Dedifferentiated amniotic fluid mesenchymal stem cell (primary cell): ENCODE results near the gene TMEM41B.
A peak's percentile ranks its signal among the peaks of the same experiment; 100 is the strongest.

ENCODE experiments used
- DNase-seq: peaks from one replicate; pipeline ENCODE4 v3.0.0-alpha.2; 2016; ENCODE audit errors: extremely low spot score

TMEM41B gene

DNA sequence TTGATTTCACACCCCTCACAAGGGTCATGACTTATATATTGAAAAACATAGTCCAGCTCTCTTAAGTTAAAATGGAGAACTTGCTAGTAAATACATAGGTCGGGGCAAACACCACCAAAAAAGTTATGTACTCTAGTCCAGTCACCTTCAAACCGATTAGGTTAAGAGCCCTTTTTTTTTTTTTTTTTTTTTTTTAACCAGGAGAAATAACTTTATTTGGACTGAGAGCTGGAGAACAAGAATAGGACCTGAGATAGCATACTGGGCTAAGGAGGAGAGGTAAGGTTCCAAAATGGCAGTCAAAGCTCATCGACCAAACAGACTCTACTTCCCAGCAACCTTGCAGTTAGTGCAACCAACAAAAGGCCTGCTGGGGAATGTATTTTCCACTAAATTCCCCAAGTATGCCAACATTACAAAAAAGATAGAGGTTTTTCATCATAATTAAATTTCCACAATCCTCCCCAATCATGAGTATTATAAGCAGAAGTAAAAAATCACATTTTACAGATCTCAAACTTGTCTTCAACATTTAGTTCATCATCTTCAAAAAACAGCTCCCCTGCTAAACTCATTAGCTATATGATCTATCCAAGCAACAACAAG, 3.8 kb downstream of the TMEM41B start:
- no peak for DNase-seq

DNA sequence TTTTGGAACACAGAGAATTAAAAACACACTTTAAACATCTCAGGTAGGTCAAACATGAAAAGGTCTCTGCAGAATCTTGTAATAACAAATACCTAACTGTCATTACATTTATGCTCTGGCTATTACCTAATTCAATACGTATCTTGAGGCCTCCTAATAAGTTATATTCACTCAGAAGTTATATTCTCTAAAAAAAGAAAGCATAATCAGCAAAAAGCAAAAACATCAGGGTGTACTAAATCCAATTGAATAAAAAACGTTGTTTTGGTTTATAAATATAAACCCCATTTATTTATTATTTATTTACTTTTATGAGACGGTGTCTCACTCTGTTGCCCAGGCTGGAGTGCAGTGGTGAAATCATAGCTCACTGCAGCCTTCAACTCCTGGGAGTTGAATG, 10.2 kb downstream of the TMEM41B start:
- DNase-seq: no peak

DNA sequence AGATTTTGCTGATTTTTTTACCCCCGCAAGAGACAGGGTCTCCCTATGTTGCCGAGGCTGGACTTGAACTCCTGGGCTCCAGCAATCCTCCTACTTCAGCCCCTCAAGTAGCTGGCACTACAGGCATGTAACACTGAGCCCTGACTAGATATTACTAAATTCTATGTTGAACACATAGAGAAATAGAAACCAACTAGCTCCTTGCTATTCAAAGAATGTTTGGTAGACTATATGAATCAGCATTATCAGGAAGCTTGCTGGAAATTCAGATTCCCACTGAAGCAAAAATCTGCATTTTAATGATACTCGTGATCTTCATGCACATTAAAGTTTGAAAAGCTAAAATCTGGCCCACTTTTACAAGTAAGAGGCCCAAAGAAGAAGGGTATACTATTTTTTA, 11.9 kb downstream of the TMEM41B start:
- peak; percentile 78 for DNase-seq

DNA sequence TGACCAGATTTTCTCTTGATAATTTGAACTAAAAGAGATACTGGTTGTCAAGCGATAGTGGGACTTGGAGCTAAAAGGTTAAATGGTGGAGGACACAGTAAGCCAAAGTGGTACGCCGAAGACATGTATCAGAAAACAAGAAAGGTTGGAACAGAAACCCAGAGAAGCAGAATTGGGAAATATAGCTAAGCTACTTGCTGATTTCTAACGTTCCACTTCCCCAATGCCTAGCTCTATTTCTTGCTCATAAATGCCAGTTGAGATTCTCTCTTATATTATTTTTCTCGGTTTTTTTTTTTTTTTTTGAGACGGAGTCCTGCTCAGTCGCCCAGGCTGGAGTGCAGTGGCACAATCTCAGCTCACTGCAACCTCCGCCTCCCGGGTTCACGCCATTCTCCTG, 12.7 kb downstream of the TMEM41B start:
- DNase-seq: no peak

DNA sequence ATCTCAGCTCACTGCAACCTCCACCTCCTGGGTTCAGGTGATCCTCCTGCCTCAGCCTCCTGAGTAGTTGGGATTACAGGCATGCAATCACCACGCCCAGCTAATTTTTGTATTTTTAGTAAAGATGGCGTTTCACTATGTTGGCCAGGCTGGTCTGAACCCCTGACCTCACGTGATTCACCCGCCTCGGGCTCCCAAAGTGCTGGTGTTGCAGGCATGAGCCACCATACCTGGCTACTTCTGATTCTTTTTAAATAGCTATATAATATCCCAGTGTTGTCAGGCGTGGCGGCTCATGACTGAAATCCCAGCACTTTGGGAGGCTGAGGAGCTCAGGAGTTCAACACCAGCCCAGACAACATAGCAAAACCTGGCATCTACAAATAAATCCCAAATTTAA, 20.7 kb downstream of the TMEM41B start:
- DNase-seq: no peak

DNA sequence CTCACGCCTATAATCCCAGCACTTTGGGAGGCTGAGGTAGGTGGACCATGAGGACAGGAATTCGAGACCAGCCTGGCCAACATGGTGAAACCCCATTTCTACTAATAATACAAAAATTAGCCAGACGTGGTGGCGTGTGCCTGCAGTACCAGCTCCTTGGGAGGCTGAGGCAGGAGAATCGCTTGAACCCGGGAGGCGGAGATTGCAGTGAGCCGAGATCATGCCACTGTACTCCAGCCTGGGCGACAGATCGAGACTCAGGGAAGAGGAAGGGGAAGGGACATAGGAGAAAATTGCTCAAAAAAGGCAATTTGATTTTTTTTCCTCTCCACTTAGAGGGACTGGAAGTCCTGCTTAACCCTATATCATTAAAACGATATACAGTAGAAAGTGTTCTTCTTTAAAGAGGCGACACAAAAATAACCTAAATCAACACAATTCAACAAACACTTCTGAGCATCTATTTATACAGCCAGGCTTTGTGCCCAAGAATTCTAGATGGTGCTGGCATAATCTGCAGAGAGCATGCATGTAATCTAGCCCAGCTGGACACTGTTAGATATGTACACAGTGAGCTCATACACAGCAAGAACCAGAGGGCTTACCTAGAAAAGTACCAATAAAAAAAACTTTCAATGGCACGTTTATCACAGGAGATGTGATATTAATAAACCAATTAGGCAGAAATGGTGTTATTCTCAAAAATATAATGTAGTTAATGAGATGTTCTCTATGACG, 28.4 kb downstream of the TMEM41B start:
- no peak for DNase-seq

DNA sequence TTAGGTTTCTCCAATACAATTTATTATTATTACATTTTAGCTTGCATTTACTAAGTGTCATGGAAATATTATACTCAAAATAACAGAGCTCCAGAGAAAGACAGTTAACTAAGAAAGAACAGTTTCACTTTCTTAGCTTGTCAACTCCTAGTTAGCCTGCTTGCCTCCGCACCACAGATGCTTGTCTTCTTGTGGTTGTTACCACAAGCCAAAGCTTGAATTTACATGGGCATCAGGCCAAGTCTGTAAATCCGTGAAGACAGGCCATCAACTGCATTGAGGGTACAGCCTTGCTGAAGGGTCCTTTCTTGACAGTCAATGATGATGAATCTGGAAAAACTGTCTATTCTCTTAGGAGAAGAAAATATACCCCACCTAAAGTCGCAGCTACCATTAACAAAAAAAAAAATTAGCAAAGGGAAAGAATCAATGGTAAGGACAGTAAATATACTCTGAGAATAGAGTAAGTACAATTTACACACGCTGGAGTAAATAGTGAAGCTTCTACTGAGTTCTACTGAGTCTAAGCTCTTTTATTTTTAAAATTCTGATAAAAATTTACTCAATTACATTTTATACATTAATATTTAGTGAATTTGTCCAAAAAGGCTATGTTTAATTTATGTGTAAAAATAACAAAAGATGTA, 33.6 kb downstream of the TMEM41B start:
- DNase-seq: no peak

DNA sequence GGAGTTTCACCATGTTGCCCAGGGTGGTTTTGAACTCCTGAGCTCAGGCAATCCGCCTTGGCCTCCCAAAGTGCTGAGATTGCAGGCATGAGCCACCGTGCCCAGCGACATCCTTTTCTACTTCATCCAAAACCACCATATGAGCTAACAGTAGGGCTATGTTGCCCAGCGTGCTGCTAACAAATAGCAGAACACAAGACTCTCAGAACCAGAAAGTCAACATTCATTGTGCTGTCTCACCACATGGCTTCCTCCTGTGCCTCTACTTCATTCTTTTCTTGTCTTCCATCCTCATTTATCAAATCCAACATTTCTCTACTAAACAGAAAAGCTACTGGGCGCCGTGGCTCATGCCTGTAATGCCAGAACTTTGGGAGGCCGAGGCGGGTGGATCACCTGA, 37.2 kb downstream of the TMEM41B start:
- DNase-seq: no peak

DNA sequence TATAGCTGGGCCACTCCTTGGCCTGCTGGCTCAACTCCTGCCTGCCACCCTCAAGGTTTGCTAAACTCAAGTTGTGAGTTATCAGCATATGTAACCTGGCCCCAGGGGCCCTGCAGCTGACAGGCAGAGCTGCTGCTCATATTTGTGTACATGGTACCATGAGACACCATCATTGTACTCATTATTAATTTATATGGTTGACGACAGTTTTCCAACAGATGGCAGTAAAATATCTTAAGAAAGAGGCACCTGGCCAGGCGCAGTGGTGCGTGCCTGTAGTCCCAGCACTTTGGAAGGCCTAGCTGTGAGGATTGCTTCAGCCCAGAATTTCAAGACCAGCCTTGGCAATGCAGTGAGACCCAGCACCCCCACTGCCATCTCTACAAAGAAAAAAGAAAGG, 37.8 kb downstream of the TMEM41B start:
- no peak for DNase-seq

DNA sequence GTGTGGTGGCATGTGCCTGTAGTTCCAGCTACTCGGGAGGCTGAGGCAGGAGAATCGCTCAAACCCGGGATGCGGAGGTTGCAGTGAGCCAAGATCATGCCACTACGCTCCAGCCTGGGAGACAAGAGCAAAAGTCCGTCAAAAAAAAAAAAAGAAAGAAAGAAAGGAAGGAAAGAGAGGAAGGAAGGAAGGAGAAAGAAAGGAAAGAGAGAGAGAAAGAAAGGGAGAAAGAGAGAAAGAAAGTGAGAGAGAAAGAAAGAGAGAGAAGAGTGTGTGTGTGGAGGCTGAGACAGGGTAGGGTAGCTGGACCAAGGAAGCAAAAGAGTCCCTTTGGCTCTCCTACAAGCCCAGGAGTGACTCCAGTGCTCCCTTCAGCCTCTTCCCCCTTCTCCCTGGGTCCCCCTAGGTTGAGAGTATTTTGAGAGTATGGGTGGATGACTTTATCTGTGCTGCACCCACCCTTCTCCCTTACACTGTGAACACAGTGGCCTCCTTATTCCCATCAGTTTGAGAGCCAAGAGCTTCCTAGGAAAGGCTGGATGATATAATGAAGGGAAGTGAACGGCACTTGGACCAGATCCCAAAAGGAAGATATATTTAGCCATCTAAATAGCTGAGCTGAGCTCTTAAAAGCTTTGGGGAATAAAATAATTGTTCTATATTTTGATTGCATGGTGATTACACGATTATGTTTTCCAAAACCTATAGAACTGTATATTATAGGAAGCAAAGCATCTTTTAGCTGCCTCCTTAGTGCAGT, 39.7 kb downstream of the TMEM41B start:
- DNase-seq: no peak

DNA sequence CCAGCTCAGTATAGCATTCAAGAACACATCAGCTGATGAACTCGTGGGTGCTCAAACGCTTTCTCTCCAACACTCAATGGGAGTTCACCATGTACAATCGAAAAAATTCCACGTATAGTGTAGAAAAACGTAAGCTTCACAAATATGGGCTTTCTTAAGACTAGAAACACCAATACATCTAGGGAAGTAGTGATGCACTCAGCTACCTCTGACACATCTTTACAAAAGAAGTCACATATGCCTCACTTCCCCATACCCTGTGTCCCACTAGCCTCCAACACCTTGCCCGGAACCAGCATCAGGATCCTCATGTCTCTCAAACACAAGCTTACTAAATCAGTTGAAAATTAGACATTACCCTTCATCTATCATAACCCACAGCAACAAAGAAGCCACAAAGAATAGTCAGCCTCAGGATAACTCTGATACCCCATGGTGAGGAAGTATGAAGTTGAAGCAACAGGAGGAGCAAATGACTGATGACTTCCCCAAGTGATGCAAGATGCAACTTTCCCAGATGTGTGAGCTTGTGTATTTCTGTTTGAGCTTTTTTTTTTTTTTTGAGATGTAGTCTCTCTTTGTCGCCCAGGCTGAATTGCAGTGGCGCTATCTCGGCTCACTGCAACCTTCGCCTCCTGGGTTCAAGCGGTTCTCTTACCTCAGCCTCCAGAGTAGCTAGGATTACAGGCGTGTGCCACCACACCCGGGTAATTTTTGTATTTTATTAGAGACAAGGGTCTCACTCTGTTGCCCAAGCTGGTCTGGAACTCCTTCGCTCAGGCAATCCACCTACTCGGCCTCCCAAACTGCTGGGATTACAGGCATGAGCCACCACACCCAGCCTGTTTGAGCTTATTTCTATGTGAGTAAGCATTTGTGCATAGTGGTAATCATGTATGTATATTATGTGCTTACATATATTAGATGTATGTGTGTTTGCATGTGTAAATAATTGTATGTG, 40.7 kb downstream of the TMEM41B start:
- DNase-seq: no peak

DNA sequence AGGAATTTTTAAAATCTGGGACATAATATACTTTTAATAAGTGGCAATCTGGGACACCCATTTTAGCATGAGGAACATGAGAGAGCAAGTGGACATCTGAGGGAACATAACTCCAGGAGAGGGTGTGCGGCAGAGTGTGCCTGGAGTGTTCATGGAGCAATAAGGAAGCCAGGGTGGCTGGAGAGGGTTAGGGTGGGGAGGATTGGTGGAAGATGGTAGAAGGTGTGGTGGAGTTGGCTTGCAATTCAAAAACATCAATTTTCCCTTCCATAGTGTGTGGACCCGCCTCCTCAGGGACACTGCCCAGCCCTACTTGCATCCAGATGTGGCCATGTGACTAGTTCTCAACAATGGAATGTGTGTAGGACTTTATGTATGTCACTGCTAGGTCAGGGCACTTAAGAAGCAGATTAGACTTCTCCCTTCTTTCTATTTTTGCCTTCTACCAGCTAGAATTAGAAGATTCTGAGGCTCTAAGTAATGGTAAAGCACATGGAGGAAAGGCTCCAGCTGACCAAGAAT, 44.8 kb downstream of the TMEM41B start:
- peak; percentile 47 for DNase-seq

DNA sequence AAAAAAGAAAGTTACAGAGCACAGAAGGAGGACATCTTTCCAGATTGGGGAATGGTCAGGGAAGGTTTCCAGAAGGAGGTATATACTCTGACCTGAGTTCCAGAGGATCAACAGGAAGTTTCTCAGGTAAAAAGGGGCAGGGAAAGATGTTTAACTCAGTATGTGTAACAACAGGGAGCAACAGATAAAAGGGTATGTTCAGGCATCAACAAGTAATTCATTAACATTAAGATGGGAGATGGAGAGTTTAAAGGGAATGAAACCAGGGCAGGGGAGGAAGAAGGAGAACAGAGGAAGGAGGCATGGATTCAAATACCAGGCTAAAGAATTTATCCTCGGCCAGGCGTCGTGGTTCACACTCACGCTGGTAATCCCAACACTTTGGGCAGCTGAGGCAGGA, 46.7 kb downstream of the TMEM41B start:
- DNase-seq: no peak

DNA sequence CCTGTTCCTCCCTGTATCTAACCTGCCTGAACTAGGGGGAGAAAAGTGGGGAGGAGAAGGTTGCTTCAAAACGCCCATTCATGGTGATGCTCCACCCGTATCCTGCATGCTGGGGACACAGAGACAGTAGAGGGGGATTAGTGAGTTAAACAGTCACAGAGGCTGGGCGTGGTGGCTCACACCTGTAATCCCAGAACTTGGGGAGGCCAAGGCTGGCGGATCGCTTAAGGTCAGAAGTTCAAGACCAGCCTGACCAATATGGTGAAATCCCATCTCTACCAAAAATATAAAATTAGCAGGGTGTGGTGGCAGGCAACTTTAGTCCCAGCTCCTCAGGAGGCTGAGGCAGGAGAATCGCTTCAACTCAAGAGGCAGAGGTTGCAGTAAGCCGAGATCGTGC, 47.5 kb downstream of the TMEM41B start:
- no peak for DNase-seq

DNA sequence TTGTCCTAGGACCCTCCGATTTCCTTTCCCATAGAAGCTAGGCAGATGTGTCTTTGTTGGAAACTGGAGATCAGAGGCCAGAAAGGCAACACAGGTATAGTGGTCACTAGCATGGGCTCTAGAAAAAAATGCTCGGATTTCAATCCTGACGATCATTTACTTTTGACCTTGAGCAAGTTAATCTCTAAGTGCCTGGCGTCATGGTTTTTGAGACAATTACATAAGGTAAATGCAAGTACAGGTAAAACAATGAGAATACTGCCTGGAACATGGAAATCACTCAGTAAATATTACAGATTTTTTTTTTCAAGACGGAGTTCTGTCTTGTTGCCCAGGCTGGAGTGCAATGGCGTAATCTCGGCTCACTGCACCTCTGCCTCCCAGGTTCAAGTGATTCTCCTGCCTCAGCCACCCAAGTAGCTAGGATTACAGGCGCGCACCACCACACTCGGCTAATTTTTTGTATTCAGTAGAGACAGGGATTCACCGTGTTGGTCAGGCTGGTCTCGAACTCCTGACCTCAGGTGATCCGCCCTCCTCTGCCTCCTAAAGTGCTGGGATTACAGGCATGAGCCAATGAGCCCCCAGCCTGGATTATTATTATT, 48.2 kb downstream of the TMEM41B start:
- DNase-seq: no peak

DNA sequence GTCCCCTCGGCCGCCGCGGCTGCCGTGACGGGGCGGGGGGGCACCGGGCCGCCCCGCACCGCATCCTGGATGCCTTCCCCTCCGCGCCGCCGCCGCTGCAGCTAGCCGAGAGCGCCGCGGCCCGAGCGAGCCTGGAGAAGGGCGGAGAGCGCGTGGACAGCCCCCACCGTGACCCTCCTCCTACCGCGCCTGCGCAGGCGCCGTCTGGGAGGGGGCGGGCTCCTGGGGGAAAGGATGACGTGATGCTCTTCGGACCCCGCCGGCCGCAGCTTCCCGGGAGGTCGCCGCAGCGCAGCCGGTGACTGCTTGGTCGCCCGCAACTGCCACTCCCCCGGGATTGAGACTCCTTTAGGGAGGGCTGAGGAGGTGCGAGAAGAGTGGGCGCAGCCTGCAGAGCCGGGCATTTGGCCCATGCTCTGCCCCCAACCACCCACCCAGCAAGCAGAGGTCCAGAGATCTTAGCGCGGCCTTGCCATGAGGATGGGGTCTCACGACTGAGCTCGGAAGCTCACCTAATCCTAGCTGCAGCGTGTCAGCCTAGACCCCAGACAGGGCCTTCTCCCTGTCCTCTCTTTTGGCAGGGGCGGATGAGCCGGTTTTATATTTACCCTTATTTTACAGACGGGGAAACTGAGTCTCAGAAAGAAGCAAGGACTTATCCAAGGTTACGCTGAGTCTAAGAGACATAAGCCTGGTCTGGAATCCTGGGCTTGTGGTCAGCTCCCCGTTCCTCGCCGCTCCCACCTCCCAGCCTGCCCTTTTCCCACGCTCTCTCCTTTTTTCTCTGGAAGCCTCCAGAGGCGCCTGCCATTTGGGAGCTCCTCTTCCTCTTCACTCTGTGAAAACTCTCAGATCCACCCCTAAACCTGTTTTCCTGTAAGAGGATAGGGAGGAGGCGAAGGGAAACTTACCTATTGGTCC, 48.9 kb downstream of the TMEM41B start, which contains the start of gene DENND5A:
TSS of gene DENND5A (minus strand) at position 140 of the 921 bp plus-strand sequence. CDS start 281 bp downstream, outside the sequence.
- DNase-seq: peak; percentile 76

DNA sequence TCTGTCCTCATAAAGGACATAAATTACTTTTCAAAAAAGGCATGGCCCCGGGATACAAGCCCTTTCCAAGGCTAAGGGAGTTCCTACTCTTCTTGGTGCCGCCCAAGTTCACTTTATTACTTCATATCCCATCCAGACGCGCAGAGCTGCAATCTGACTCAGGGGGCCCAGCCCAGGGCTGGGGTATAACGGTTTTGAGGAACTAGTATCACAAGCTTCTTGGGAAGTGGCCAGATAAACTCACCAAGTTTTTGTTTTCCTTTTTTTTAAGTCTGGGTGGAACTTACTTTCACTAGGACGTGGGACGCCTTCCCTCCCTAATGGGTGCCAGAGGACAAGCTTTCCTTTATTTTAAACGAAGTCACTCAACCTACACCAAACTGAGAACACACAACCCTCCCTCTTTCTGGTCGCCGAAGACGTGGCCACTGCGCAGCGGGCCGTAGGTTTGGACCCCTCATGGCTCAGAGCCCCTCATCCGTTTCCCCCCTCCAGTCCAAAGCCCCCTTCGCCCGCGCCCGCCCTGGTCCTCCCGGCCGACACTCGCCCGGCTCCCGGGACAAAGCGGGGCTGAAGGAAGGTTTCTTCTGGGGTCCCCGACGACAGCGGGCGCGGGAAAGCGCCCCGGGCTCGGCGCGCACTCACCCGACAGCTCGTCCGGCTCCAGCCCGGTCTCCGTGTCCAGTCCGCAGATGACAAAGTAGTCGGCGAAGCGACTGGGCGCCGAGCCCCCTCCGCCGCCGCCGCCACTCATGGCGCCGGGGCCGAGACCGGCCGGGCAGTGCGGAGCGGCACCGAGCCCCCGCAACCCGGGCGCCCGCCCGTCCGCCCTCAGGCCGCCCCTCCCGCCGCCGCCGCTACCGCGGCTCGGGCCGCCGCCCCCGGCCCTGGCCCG, 49.8 kb downstream of the TMEM41B start:
- peak; percentile 89 for DNase-seq

DNA sequence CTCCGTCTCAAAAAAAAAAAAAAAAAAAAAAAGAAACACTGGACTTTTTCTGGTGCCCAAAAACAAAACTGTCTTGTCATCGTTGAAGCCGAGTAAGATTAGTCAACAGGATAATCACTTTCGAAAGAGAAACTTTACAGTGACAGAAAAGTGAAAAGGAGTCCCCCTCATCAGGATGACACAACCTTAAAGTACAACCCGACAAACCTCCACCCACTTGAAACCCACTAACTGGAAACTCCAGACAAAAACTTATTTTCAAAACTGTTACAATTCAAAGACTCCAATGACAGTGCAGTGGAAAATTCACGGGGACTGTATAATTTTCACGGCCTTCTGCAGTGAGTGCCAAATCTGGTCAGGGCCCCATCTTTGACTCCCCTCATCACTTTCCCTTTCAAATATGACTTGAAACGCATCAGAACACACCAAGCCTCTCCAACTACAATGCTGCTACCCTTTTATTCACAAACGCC, 50.5 kb downstream of the TMEM41B start:
- DNase-seq: no peak
